Measurements from ENCODE around the gene COMMD9.

The COMMD9 gene

GRCh38 chr11:36314434-36314767 lies 25.2 kb upstream of the COMMD9 start:
- H3K27me3 ChIP-seq (ENCODE audit: insufficient read depth, low read length): peaks cover 47% of the 10 kb centered on the region
- peaks cover 55% of the 10 kb centered on the region for H3K4me1 ChIP-seq (ENCODE audit: control insufficient read depth, insufficient read depth, low read length, unreplicated experiment)
- H3K79me2 ChIP-seq (ENCODE audit: control insufficient read depth, insufficient read depth, low read length, unreplicated experiment): no peaks in the 10 kb centered on the region

GRCh38 chr11:36313750-36314433 lies 24.7 kb upstream of the COMMD9 start:
- no peaks in the 10 kb centered on the region for H3K36me3 ChIP-seq (ENCODE audit: insufficient read depth, low read length)
- no peak overlapping the region for H2AFZ ChIP-seq (ENCODE audit: low read length, unreplicated experiment)
- H3K4me3 ChIP-seq (ENCODE audit: low read depth, low read length): no peak overlapping the region
- no peaks in the 10 kb centered on the region for H3K79me2 ChIP-seq (ENCODE audit: control insufficient read depth, insufficient read depth, low read length, unreplicated experiment)
- peaks cover 59% of the 10 kb centered on the region for H3K4me1 ChIP-seq (ENCODE audit: control insufficient read depth, insufficient read depth, low read length, unreplicated experiment)
- H3K27me3 ChIP-seq (ENCODE audit: insufficient read depth, low read length): peaks cover 42% of the 10 kb centered on the region
- no peak overlapping the region for H3K27ac ChIP-seq (ENCODE audit: low read depth, low read length)

More at GRCh38 chr11:36314434-36314767, 25.2 kb upstream of the COMMD9 start:
- Histone ChIP-seq H2AFZ (ENCODE audit: low read length, unreplicated experiment) (no peak overlapping the region), H3K36me3 (ENCODE audit: insufficient read depth, low read length) (no peaks in the 10 kb centered on the region), H3K27ac (ENCODE audit: low read depth, low read length) (no peak overlapping the region), H3K4me3 (ENCODE audit: low read depth, low read length) (no peak overlapping the region)

- H3K79me2 ChIP-seq (ENCODE audit: control insufficient read depth, insufficient read depth, low read length, unreplicated experiment): no peaks in the 10 kb centered on the region
- peak overlapping the region; percentile 62 for H3K27ac ChIP-seq (ENCODE audit: low read depth, low read length)
- peak overlapping the region; percentile 13; the same call in 1 of the 2 replicates for H3K4me3 ChIP-seq (ENCODE audit: low read depth, low read length)
- peaks cover 65% of the 10 kb centered on the region for H3K4me1 ChIP-seq (ENCODE audit: control insufficient read depth, insufficient read depth, low read length, unreplicated experiment)
- no peak overlapping the region for H2AFZ ChIP-seq (ENCODE audit: low read length, unreplicated experiment)
- peaks cover 39% of the 10 kb centered on the region for H3K27me3 ChIP-seq (ENCODE audit: insufficient read depth, low read length)
- no peaks in the 10 kb centered on the region for H3K36me3 ChIP-seq (ENCODE audit: insufficient read depth, low read length)
Observed at GRCh38 chr11:36312611-36313472, 23.6 kb upstream of the COMMD9 start.

GRCh38 chr11:36311926-36312595 lies 22.8 kb upstream of the COMMD9 start:
- H3K36me3 ChIP-seq (ENCODE audit: insufficient read depth, low read length): no peaks in the 10 kb centered on the region
- H2AFZ ChIP-seq (ENCODE audit: low read length, unreplicated experiment): no peak overlapping the region
- H3K79me2 ChIP-seq (ENCODE audit: control insufficient read depth, insufficient read depth, low read length, unreplicated experiment): no peaks in the 10 kb centered on the region
- peaks cover 65% of the 10 kb centered on the region for H3K4me1 ChIP-seq (ENCODE audit: control insufficient read depth, insufficient read depth, low read length, unreplicated experiment)
- H3K27ac ChIP-seq (ENCODE audit: low read depth, low read length): peak overlapping the region; percentile 62
- H3K27me3 ChIP-seq (ENCODE audit: insufficient read depth, low read length): peaks cover 31% of the 10 kb centered on the region
- peak overlapping the region; percentile 13; the same call in 1 of the 2 replicates for H3K4me3 ChIP-seq (ENCODE audit: low read depth, low read length)

- Histone ChIP-seq H3K79me2 (ENCODE audit: control insufficient read depth, insufficient read depth, low read length, unreplicated experiment) (no peaks in the 10 kb centered on the region), H3K27ac (ENCODE audit: low read depth, low read length) (peak overlapping the region; percentile 48), H3K27me3 (ENCODE audit: insufficient read depth, low read length) (peaks cover 10% of the 10 kb centered on the region; the same call in 1 of the 2 replicates), H3K36me3 (ENCODE audit: insufficient read depth, low read length) (no peaks in the 10 kb centered on the region), H3K4me3 (ENCODE audit: low read depth, low read length) (no peak overlapping the region), H3K4me1 (ENCODE audit: control insufficient read depth, insufficient read depth, low read length, unreplicated experiment) (peaks cover 62% of the 10 kb centered on the region), H2AFZ (ENCODE audit: low read length, unreplicated experiment) (no peak overlapping the region)
Observed at GRCh38 chr11:36309779-36310178, 20.6 kb upstream of the COMMD9 start.

GRCh38 chr11:36308577-36308976 lies 19.4 kb upstream of the COMMD9 start:
- Histone ChIP-seq H3K27ac (ENCODE audit: low read depth, low read length) (no peak overlapping the region), H2AFZ (ENCODE audit: low read length, unreplicated experiment) (no peak overlapping the region), H3K27me3 (ENCODE audit: insufficient read depth, low read length) (no peaks in the 10 kb centered on the region), H3K36me3 (ENCODE audit: insufficient read depth, low read length) (no peaks in the 10 kb centered on the region), H3K4me3 (ENCODE audit: low read depth, low read length) (no peak overlapping the region), H3K79me2 (ENCODE audit: control insufficient read depth, insufficient read depth, low read length, unreplicated experiment) (no peaks in the 10 kb centered on the region), H3K4me1 (ENCODE audit: control insufficient read depth, insufficient read depth, low read length, unreplicated experiment) (peaks cover 51% of the 10 kb centered on the region)

- Histone ChIP-seq H2AFZ (ENCODE audit: low read length, unreplicated experiment) (no peak overlapping the region), H3K4me1 (ENCODE audit: control insufficient read depth, insufficient read depth, low read length, unreplicated experiment) (peaks cover 34% of the 10 kb centered on the region), H3K36me3 (ENCODE audit: insufficient read depth, low read length) (no peaks in the 10 kb centered on the region), H3K27me3 (ENCODE audit: insufficient read depth, low read length) (no peaks in the 10 kb centered on the region), H3K79me2 (ENCODE audit: control insufficient read depth, insufficient read depth, low read length, unreplicated experiment) (no peaks in the 10 kb centered on the region), H3K27ac (ENCODE audit: low read depth, low read length) (no peak overlapping the region), H3K4me3 (ENCODE audit: low read depth, low read length) (no peak overlapping the region)
Observed at GRCh38 chr11:36306888-36307287, 17.7 kb upstream of the COMMD9 start.

DNA sequence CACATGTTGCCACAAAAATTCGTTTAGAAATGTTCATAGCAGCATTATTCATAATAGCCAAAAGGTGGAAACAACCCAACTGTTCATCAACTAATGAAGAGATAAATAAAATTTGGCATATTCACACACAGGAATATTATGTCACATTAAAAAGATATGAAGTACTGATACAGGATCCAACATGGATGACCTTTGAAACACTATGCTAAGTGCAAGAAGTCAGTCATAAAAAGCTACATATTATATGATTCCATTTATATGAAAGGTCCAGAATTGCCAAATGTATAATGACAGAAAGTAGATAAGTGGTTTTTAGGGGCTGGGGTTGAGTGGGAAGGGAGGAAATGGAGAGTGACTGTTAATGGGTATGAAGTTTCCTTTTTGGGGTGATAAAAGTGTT lies 15.8 kb upstream of the COMMD9 start:
- peaks cover 15% of the 10 kb centered on the region for H3K4me1 ChIP-seq (ENCODE audit: control insufficient read depth, insufficient read depth, low read length, unreplicated experiment)
- H3K36me3 ChIP-seq (ENCODE audit: insufficient read depth, low read length): no peaks in the 10 kb centered on the region
- H3K79me2 ChIP-seq (ENCODE audit: control insufficient read depth, insufficient read depth, low read length, unreplicated experiment): no peaks in the 10 kb centered on the region
- no peak overlapping the region for H2AFZ ChIP-seq (ENCODE audit: low read length, unreplicated experiment)
- no peak overlapping the region for H3K4me3 ChIP-seq (ENCODE audit: low read depth, low read length)
- no peaks in the 10 kb centered on the region for H3K27me3 ChIP-seq (ENCODE audit: insufficient read depth, low read length)
- no peak overlapping the region for H3K27ac ChIP-seq (ENCODE audit: low read depth, low read length)

DNA sequence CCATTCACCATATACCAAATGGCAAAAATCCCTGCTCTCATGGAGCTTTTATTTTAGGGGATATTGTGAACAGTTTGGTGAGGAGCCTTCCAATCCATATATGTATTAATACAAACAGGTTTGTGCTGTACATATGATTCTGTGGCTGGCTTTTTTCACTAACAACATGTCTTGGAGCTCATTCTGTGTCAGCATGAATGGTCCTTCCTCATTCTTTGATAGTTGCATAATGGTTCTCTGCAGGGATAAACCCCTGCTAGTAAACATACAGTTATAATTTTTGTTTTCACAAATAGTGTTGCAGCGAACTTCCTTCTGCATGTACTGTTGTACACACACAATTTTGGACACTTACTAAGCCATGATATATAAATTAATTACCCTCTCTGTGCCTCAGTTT lies 15.1 kb upstream of the COMMD9 start:
- H3K4me1 ChIP-seq (ENCODE audit: control insufficient read depth, insufficient read depth, low read length, unreplicated experiment): peaks cover 10% of the 10 kb centered on the region
- H3K36me3 ChIP-seq (ENCODE audit: insufficient read depth, low read length): no peaks in the 10 kb centered on the region
- H2AFZ ChIP-seq (ENCODE audit: low read length, unreplicated experiment): no peak overlapping the region
- H3K4me3 ChIP-seq (ENCODE audit: low read depth, low read length): no peak overlapping the region
- H3K27ac ChIP-seq (ENCODE audit: low read depth, low read length): no peak overlapping the region
- H3K79me2 ChIP-seq (ENCODE audit: control insufficient read depth, insufficient read depth, low read length, unreplicated experiment): no peaks in the 10 kb centered on the region
- no peaks in the 10 kb centered on the region for H3K27me3 ChIP-seq (ENCODE audit: insufficient read depth, low read length)

GRCh38 chr11:36300650-36301049 lies 11.4 kb upstream of the COMMD9 start:
- H2AFZ ChIP-seq (ENCODE audit: low read length, unreplicated experiment): no peak overlapping the region

More at GRCh38 chr11:36300650-36301049, 11.4 kb upstream of the COMMD9 start:
- Histone ChIP-seq H3K79me2 (ENCODE audit: control insufficient read depth, insufficient read depth, low read length, unreplicated experiment) (no peaks in the 10 kb centered on the region), H3K27me3 (ENCODE audit: insufficient read depth, low read length) (no peaks in the 10 kb centered on the region), H3K27ac (ENCODE audit: low read depth, low read length) (no peak overlapping the region), H3K36me3 (ENCODE audit: insufficient read depth, low read length) (no peaks in the 10 kb centered on the region), H3K4me1 (ENCODE audit: control insufficient read depth, insufficient read depth, low read length, unreplicated experiment) (peaks cover 18% of the 10 kb centered on the region), H3K4me3 (ENCODE audit: low read depth, low read length) (no peak overlapping the region)

Measured in ACC112 (cell line).